K562 (cell line): ENCODE data around the gene CTSV. TPM values are rescaled to one million over a fixed set of nuclear protein-coding genes. Genes with fewer than 3 reads are reported as not detected.
"Not testable (repeated sequence)": the region's sequence is repeated elsewhere in the genome, so short reads cannot be mapped to it uniquely, and the experiment has no call there.

Source experiments
- ATAC-seq: fragments of 200-7000 bp; cut with Tn5 transposase; 3 replicates; pipeline ENCODE4 v1.9.1; 2020; ENCODE audit warnings: moderate library complexity
- BruUV-seq: library from RNA; stranded (reverse); fragments of 400-500 nt; replicated peaks from 2 replicates; lab custom pipeline; 2021; lab: Mats Ljungman, UMichigan
- CTCF ChIA-PET: fragments of 300-600 bp; formaldehyde crosslinking; extraction: SDS; loops from one replicate; lab custom pipeline; 2021; ENCODE audit warnings: low intra/inter-chr PET ratio; lab: Yijun Ruan, JAX
- POLR2A ChIA-PET: fragments of 300-600, 350-650 bp; sonication (Branson Sonifier 250); formaldehyde crosslinking; extraction: SDS; loops from one replicate; lab custom pipeline; 2021; ENCODE audit warnings: antibody characterized with exemption, inconsistent platforms; lab: Yijun Ruan, JAX
- DNase-seq, 4 experiments: peaks; one replicate each; pipeline versions ENCODE4 v3.0.0 to v3.0.0-alpha.2; 2011 to 2018; ENCODE audit warnings: low spot score in 3 of 4, mixed read lengths in 3 of 4; ENCODE audit errors: extremely low read depth in 1 of 4
- FAIRE-seq: peaks from 2 replicates; lab custom pipeline; 2011; peaks lifted over from hg19 to GRCh38; lab: Jason Lieb, UNC
- H2AFZ ChIP-seq: 2 replicates; pipeline ENCODE4 v1.6.0; 2011; ENCODE audit warnings: low read depth, low read length, control low read depth, inconsistent platforms
- H3K27ac ChIP-seq: fragments of 200-600 bp; 3 replicates; pipeline ENCODE4 v1.8.0; 2011; ENCODE audit warnings: low read depth, mild to moderate bottlenecking, control low read depth, inconsistent platforms, low read length, moderate library complexity, mixed read lengths; ENCODE audit errors: extremely low read depth
- H3K27me3 ChIP-seq, 2 experiments: fragments of 300-600 bp in 1 of 2; 2 replicates in 1 of 2; 3 replicates in 1 of 2; pipeline versions ENCODE4 v1.6.0 to v1.8.0; 2011; ENCODE audit warnings: inconsistent platforms in 2 of 2, low read length in 2 of 2, mild to moderate bottlenecking in 1 of 2, mixed read lengths in 1 of 2, moderate library complexity in 1 of 2; ENCODE audit not compliant: control insufficient read depth in 2 of 2, insufficient read depth in 2 of 2
- H3K36me3 ChIP-seq: fragments of 300-600 bp; 3 replicates; pipeline ENCODE4 v1.8.0; 2011; ENCODE audit warnings: mild to moderate bottlenecking, low read length, inconsistent platforms; ENCODE audit not compliant: control insufficient read depth, insufficient read depth
- H3K4me1 ChIP-seq, 2 experiments: fragments of 200-600 bp in 1 of 2; replicated peaks in 1 of 2; 2 replicates in 1 of 2; 3 replicates in 1 of 2; pipeline versions ENCODE4 v1.5.1 to v1.8.0; 2011; ENCODE audit warnings: inconsistent platforms in 2 of 2, low read length in 2 of 2, mild to moderate bottlenecking in 1 of 2, mixed read lengths in 1 of 2, moderate library complexity in 1 of 2; ENCODE audit not compliant: control insufficient read depth in 2 of 2, insufficient read depth in 2 of 2
- H3K4me2 ChIP-seq: 2 replicates; pipeline ENCODE4 v1.6.1; 2011; ENCODE audit warnings: low read length, control low read depth, inconsistent platforms, mixed read lengths; ENCODE audit not compliant: insufficient read depth
- H3K4me3 ChIP-seq: fragments of 200-600 bp; sonication (generic), shearing (Covaris generic); 2 replicates; pipeline ENCODE4 v1.5.1; 2016; ENCODE audit warnings: control low read depth, inconsistent platforms
- H3K79me2 ChIP-seq: fragments of 200-600 bp; 3 replicates; pipeline ENCODE4 v1.8.0; 2011; ENCODE audit warnings: low read length, inconsistent platforms; ENCODE audit not compliant: control insufficient read depth, insufficient read depth
- H3K9ac ChIP-seq, 2 experiments: 2 replicates each; pipeline versions ENCODE4 v1.6.0 to v1.6.1; 2011; ENCODE audit warnings: low read depth in 2 of 2, low read length in 2 of 2, control low read depth in 1 of 2, inconsistent platforms in 1 of 2, mild to moderate bottlenecking in 1 of 2, mixed read lengths in 1 of 2; ENCODE audit not compliant: insufficient read depth in 1 of 2
- H3K9me1 ChIP-seq: one replicate; pipeline ENCODE4 v1.6.0; 2011; ENCODE audit warnings: inconsistent platforms, mild to moderate bottlenecking, low read length, moderate library complexity; ENCODE audit not compliant: control insufficient read depth, insufficient read depth
- H3K9me3 ChIP-seq: replicated peaks from 2 replicates; pipeline ENCODE4 v1.5.1; 2011; ENCODE audit warnings: low read depth, low read length, inconsistent platforms; ENCODE audit not compliant: control insufficient read depth, insufficient read depth
- H4K20me1 ChIP-seq: replicated peaks from 2 replicates; pipeline ENCODE4 v1.6.1; 2011; ENCODE audit warnings: low read length, inconsistent platforms, mixed read lengths; ENCODE audit not compliant: control insufficient read depth, insufficient read depth
- WGBS: fragments of 100-300 bp; shearing (Covaris generic); methylation state at CpG from one replicate; pipeline ENCODE4 v1.1.6; 2016; ENCODE audit warnings: low coverage, mixed read lengths; ENCODE audit not compliant: insufficient coverage; ENCODE audit errors: missing lambda C conversion rate; 5-methylcytosine and 5-hydroxymethylcytosine counted together
- in situ Hi-C: fragments of 300-500 bp; cut with MboI; formaldehyde crosslinking; loops from 4 replicates; pipeline ENCODE4 v1.15.0; 2018; ENCODE audit warnings: inconsistent platforms, mixed read lengths
- intact Hi-C: fragments of 100-400 bp; cut with micrococcal nuclease; formaldehyde crosslinking; loops from 2 replicates; pipeline ENCODE4 v1.14.2; 2022
- polyA plus RNA-seq, 8 experiments: library from polyadenylated mRNA; depleted of rRNA in 4 of 8; stranded (reverse) in 5 of 8; unstranded in 3 of 8; fragments of >200 nt; fragmentation: Nextera tagmentation in 2 of 8; fragmentation: Illumina TruSeq in 1 of 8; extraction: Ambion mirVana in 2 of 8; extraction: Trizol in 1 of 8; gene quantifications; 2 replicates each; pipeline versions ENCODE4 v1.2.1 to v1.2.3, GENCODE V29; 2011 to 2014; ENCODE audit warnings: inconsistent platforms in 1 of 8, missing spikeins in 1 of 8
- total RNA-seq, 7 experiments: library from RNA; depleted of rRNA in 6 of 7; stranded (reverse); fragments of >200 nt in 6 of 7; fragmentation: Illumina TruSeq in 2 of 7; extraction: Trizol in 2 of 7; gene quantifications; 2 replicates each; pipeline versions ENCODE4 v1.2.1 to v1.2.3, GENCODE V29; 2011 to 2021; ENCODE audit warnings: low replicate concordance in 1 of 7

Gene CTSV
- total and polyA plus RNA-seq, 9 of the 15 experiments (the other 6 are each of a cell fraction or from before 2014, with no cell fraction given), result 0.06 to 0.39 (median 0.16) TPM; not detected in 3

GRCh38 chr9:96997009-96997701 is 41.8 kb downstream of the CTSV start:
- ATAC-seq, H3K9me3 ChIP-seq, CTCF ChIA-PET, in situ Hi-C loops, FAIRE-seq, BruUV-seq, H3K4me2 ChIP-seq, DNase-seq, H3K9ac ChIP-seq, H2AFZ ChIP-seq, H3K27ac ChIP-seq, intact Hi-C loops, POLR2A ChIA-PET, H3K27me3 ChIP-seq, H3K4me3 ChIP-seq, H3K4me1 ChIP-seq, H4K20me1 ChIP-seq, H3K36me3 ChIP-seq, H3K9me1 ChIP-seq: not testable (repeated sequence)
- WGBS, result 80% methylated on average over 5 of the region's 6 CpGs
- peaks cover 54% of the 10 kb centered on the region for H3K79me2 ChIP-seq

- H3K9me1 ChIP-seq, H3K36me3 ChIP-seq, DNase-seq, H3K9ac ChIP-seq, H4K20me1 ChIP-seq, POLR2A ChIA-PET, in situ Hi-C loops, CTCF ChIA-PET, H3K27me3 ChIP-seq, H3K9me3 ChIP-seq, H3K27ac ChIP-seq, intact Hi-C loops, FAIRE-seq, H3K4me1 ChIP-seq, H2AFZ ChIP-seq, H3K4me3 ChIP-seq, H3K4me2 ChIP-seq, BruUV-seq: not testable (repeated sequence)
- H3K79me2 ChIP-seq, result peaks cover 50% of the 10 kb centered on the region
- peak; percentile 59 for ATAC-seq
- WGBS, result no CpG with 5 or more reads among the region's 2 CpGs
Measured at GRCh38 chr9:96994531-96995016, 44.4 kb downstream of the CTSV start.
